Smooth muscle cell (in vitro differentiated cells): Measurements from ENCODE around the gene RAB1B. TPM values are rescaled to one million over a fixed set of nuclear protein-coding genes. Genes with fewer than 3 reads are reported as not detected.

Source experiments
- DNase-seq: peaks from one replicate; lab custom pipeline; 2025; ENCODE audit not compliant: unreplicated experiment; lab: John Stamatoyannopoulos, UW
- H2AFZ ChIP-seq: fragments of 200-600 bp; sonication (generic); 2 replicates; pipeline ENCODE4 v1.6.0; 2016; ENCODE audit warnings: antibody characterized with exemption, low read depth, mild to moderate bottlenecking
- H3F3A ChIP-seq: fragments of 200-600 bp; sonication (generic); 2 replicates; pipeline ENCODE4 v1.6.0; 2017; ENCODE audit warnings: antibody characterized with exemption, low read depth
- H3K27ac ChIP-seq: fragments of 200-600 bp; sonication (generic); 2 replicates; pipeline ENCODE4 v1.5.1; 2016; ENCODE audit warnings: low read depth, mild to moderate bottlenecking
- H3K27me3 ChIP-seq: fragments of 200-600 bp; sonication (generic); 2 replicates; pipeline ENCODE4 v1.6.1; 2016; ENCODE audit warnings: low read depth, mild to moderate bottlenecking
- H3K36me3 ChIP-seq: fragments of 200-600 bp; sonication (generic); 2 replicates; pipeline ENCODE4 v1.5.1; 2016; ENCODE audit warnings: low read depth
- H3K4me1 ChIP-seq: fragments of 200-600 bp; sonication (generic); 2 replicates; pipeline ENCODE4 v1.5.1; 2016; ENCODE audit warnings: low read depth
- H3K4me2 ChIP-seq: fragments of 200-600 bp; sonication (generic); 2 replicates; pipeline ENCODE4 v1.6.0; 2016; ENCODE audit warnings: mild to moderate bottlenecking
- H3K4me3 ChIP-seq: fragments of 200-600 bp; sonication (generic); 2 replicates; pipeline ENCODE4 v1.5.1; 2016; ENCODE audit warnings: mild to moderate bottlenecking
- H3K79me2 ChIP-seq: fragments of 200-600 bp; sonication (generic); 2 replicates; pipeline ENCODE4 v1.6.0; 2016; ENCODE audit warnings: low read depth, mild to moderate bottlenecking
- H3K9ac ChIP-seq: fragments of 200-600 bp; sonication (generic); 2 replicates; pipeline ENCODE4 v1.6.0; 2016; ENCODE audit warnings: low read depth
- H3K9me3 ChIP-seq: fragments of 200-600 bp; sonication (generic); replicated peaks from 2 replicates; pipeline ENCODE4 v1.5.1; 2016; ENCODE audit warnings: low read depth
- H4K20me1 ChIP-seq: fragments of 200-600 bp; sonication (generic); 2 replicates; pipeline ENCODE4 v1.6.0; 2016; ENCODE audit warnings: low read depth
- CTCF ChIP-seq: fragments of 200-600 bp; sonication (generic); IDR thresholded peaks from 2 replicates; pipeline ENCODE4 v1.5.1; 2017; ENCODE audit warnings: borderline replicate concordance, mild to moderate bottlenecking, antibody characterized with exemption; ENCODE audit not compliant: insufficient read depth, poor library complexity, severe bottlenecking
- WGBS: methylation state at CpG from one replicate; pipeline ENCODE4 v1.1.7; 2016; ENCODE audit warnings: low lambda C conversion rate; 5-methylcytosine and 5-hydroxymethylcytosine counted together
- polyA plus RNA-seq: library from polyadenylated mRNA; unstranded; fragments of >200 nt; fragmentation: Nextera tagmentation; extraction: Ambion mirVana; gene quantifications from 2 replicates; pipeline ENCODE4 v1.2.1, GENCODE V29; 2016
- total RNA-seq: library from RNA; depleted of rRNA; stranded (reverse); fragments of >200 nt; gene quantifications from 2 replicates; pipeline ENCODE4 v1.2.3, GENCODE V29; 2014

RAB1B gene
- total and polyA plus RNA-seq, 2 experiments from 2014 or later, result 20.9 to 53.3 TPM

GRCh38 chr11:66267379-66268243 is 828 bp upstream of the RAB1B start:
- Histone ChIP-seq H3K9ac (peak overlapping the region; percentile 79), H3K79me2 (peaks cover 27% of the 10 kb centered on the region), H3K9me3 (no peaks in the 10 kb centered on the region), H3K4me1 (peaks cover 5% of the 10 kb centered on the region), H2AFZ (no peak overlapping the region), H3K27ac (peak overlapping the region; percentile 85), H3K27me3 (no peaks in the 10 kb centered on the region), H3F3A (peaks cover 5% of the 10 kb centered on the region), H3K4me2 (peak overlapping the region; percentile 96), H3K36me3 (no peaks in the 10 kb centered on the region), H3K4me3 (peak overlapping the region; percentile 81), H4K20me1 (peaks cover 34% of the 10 kb centered on the region)
- WGBS, result 2% methylated on average over 43 of the region's 61 CpGs
- TF ChIP-seq CTCF, result peak; percentile 27
- peak; percentile 89 for DNase-seq

GRCh38 chr11:66268952-66269905 is 790 bp downstream of the RAB1B start:
- H3K27ac ChIP-seq, result peak overlapping the region; percentile 76
- peaks cover 44% of the 10 kb centered on the region for H4K20me1 ChIP-seq
- peak overlapping the region; percentile 96 for H3K4me2 ChIP-seq
- peaks cover 5% of the 10 kb centered on the region for H3K4me1 ChIP-seq
- H2AFZ ChIP-seq, result no peak overlapping the region
- DNase-seq, result no peak
- peaks cover 3% of the 10 kb centered on the region for H3K36me3 ChIP-seq
- no peaks in the 10 kb centered on the region for H3K9me3 ChIP-seq
- H3K27me3 ChIP-seq, result no peaks in the 10 kb centered on the region
- WGBS, result 6% methylated on average over 32 of the region's 32 CpGs
- peaks cover 10% of the 10 kb centered on the region for H3F3A ChIP-seq
- peaks cover 27% of the 10 kb centered on the region for H3K79me2 ChIP-seq
- peak overlapping the region; percentile 91 for H3K9ac ChIP-seq
- H3K4me3 ChIP-seq, result peak overlapping the region; percentile 81
- TF ChIP-seq CTCF, result peak; percentile 13

GRCh38 chr11:66271816-66272215 is 3.4 kb downstream of the RAB1B start:
- DNase-seq, result no peak
- Histone ChIP-seq H3K4me3 (no peak overlapping the region), H4K20me1 (peaks cover 45% of the 10 kb centered on the region), H3K4me2 (no peak overlapping the region), H3K9ac (no peak overlapping the region), H3F3A (peaks cover 6% of the 10 kb centered on the region), H2AFZ (no peak overlapping the region), H3K27me3 (no peaks in the 10 kb centered on the region), H3K27ac (no peak overlapping the region), H3K9me3 (no peaks in the 10 kb centered on the region), H3K79me2 (peaks cover 27% of the 10 kb centered on the region), H3K36me3 (peaks cover 3% of the 10 kb centered on the region), H3K4me1 (peaks cover 5% of the 10 kb centered on the region)
- 96% methylated on average over 7 of the region's 7 CpGs for WGBS
- no peak for TF ChIP-seq CTCF
